Left hindlimb (tissue), 1 donor: Measurements from ENCODE around the gene ZGLP1.

ENCODE experiments used
- DNase-seq: peaks from one replicate; pipeline ENCODE4 v3.0.0-alpha.2; 2018

ZGLP1 gene

DNA sequence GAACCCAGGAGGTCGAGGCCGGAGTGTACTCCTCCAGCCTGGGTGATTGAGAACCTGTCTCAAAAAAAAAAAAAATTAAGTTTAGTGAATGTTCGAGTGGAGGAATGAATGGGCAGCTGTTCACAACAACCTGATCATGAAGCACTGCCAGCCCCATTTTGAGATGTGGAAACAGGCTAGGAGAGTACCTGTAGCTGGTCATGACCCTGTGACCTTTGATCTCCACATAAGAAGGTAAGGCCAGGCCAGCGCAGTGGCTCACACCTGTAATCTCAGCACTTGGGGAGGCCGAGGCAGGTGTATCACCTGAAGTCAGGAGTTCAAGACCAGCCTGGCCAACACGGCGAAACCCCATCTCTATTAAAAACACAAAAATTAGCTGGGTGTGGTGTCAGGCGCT is 16.1 kb upstream of the ZGLP1 start:
- DNase-seq = no peak

DNA sequence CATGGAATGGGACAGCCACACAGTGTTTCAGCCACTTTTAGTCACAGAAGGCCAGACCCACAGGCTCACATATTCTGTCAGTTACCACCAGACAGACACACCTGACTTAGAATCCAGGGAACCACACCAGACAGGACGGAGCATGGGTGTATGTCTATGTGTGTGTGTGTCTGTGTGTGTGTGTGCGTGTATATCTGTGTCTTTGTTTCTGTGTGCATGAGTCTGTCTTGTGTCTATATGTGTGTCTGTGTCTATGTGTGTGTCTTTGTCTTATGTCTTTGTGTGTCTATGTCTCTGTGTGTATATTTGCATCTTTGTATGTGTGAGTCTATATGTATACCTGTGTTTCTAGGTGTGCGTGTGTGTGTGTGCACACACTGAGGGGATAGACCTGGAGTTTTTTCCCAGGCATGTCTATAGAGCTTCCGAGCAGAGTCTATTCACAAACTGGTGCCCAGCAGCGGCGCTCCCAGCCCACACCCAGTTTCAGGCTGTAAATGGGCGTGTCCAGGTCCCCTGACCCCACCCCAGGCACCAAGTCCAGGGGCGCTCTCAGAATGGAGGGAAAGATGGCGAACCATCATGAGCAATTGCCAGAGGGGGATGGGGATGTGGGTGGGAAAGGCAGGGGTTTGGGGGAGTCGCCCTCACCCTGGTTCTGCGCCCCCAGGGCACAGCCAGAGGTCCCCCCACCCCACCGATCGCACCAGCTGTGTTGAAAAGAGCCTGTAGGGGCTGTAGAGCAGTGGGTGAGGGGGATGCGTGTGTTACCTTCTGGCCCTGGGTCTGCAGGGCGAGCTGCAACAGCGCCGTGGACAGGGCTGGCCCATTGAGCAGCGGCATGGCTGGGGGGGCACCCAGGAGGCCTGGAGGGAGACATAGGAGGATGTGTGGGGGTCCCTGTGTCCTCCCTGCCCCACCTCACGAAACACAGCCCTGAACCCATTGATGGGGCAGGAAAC is 12.5 kb upstream of the ZGLP1 start:
- DNase-seq = no peak

DNA sequence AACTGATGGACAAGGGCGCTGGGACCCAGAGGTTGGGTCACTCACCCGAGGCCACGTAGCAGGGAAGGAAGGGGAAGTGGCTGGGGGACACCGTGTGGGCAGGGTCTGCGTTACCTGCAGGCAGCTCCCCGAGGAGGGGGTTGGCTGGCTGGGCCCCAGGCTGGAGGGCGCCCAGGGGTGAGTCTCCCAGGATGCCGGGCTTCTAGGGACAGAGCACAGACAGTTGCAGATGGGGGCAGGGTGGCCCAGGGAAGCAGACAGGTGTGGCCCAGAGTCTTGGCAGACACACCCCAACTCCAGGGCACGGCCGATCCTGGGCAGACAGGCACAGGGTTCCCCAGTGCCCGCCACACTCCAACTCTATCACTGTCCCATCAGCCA is 11.8 kb upstream of the ZGLP1 start:
- no peak for DNase-seq

GRCh38 chr19:10320602-10321416 is 11.2 kb upstream of the ZGLP1 start:
- no peak for DNase-seq

DNA sequence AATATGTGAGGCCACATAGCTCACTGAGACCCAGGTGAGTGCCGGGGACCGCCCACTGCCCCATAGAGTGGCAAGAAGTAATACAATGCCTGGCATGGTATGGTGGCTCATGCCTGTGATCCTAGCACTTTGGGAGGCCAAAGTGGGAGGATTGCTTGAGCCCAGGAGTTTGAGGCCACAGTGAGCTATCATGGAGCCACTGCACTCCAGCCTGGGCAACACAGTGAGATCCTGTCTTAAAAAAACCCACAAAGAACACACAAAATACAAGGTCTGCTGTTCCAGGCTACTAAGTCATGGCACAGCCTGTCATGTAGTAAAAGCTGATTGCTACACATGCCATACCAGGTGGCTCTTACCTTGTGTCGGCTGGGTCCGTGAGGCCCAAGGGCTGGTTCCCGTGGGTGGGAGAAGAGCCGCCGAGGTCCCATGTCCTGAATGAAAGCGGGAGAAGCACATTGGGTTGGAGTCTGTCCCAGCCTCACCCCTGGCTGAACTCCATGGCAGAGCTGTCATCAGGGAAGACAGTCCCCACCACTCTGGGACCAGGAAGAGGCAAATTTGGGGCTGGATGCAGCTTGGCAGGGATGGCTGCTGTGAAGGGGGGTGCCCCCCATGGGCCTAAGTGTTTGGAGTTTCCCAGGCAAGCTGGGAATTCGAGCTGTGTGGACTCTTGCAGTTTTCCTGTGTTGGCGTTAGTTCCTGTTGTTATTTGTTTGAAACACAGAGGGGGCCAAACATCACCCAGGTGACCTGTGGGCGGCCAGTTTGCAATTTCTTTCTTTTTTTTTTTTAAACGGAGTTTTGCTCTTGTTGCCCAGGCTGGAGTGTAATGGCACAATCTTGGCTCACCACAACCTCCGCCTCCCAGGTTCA is 9.4 kb upstream of the ZGLP1 start:
- no peak for DNase-seq

DNA sequence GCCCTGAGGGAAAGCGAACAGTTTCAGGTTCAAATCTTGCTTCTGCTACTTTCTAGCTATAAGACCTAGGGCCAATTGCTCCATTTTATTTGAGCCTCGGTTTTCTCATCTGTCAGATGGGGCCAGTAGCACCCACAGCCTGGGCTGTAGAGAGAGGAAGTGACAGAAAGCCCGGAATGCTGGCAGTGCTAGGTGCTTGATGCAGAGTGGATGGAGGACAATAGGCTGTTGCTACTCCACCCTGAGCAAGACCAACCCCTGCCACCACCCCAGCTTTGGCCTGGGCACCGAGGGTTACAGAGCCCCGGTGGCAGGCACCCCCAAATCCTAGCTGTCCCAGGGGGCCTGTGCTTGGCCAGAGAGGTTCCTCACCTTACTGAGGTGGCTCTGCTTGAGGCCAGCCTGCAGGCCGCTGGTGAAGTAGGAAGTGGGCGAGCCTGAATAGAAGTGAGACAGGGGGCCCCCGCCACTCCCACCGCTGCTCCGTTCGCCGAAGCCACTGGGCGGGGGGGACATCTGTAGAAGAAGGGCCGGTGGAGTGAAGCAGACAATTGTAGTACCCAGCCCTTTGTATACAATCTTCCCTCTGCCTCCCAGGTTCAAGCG is 8.3 kb upstream of the ZGLP1 start:
- no peak for DNase-seq

DNA sequence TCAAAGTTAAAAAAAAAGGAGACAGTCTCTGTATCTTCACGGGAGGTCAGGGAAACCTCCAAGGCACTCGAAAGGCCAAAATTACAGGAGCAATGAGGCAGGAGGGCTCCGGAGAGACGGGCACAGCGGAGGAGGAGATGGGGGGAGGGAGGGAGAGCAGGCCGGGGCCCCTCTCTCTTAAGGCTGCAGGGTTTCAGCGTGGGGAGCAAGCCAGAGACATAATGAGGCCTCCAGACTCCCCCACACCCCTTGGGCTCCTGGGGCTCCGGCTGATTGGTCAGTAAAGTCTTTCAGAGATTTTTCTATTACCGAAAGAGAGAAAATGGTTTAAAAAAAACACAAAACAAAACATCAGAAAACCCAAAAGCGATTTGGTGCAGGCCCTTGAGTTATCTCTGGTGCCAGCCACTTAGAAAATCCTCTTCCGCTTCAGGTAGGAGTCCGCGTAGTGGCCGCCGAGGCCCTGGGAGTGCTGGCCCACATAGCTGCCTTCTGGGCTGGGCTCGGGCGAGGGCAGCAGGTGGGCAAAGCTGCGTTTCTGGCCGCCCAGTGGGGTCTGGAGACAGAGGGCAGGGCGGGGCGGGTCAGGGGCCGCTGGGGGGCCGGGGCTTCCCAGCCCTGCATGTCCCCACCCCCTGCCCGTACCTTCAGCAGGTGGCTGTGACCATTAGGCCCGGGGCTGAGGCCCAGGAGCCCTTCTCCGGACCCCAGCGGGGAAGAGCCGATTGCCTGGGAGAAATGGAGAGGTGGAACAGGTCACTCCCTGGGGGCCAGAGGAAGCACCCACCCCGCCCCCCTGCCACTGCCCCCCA is 7.6 kb upstream of the ZGLP1 start:
- no peak for DNase-seq

GRCh38 chr19:10316229-10317044 is 6.8 kb upstream of the ZGLP1 start:
- DNase-seq = no peak

GRCh38 chr19:10315335-10316214 is 6.0 kb upstream of the ZGLP1 start, which contains the start of gene FDX2:
Gene FDX2, minus strand, starts transcription at chr19:10316015. Its CDS starts 19 bp downstream, at chr19:10315996.
- peak; percentile 87 for DNase-seq

DNA sequence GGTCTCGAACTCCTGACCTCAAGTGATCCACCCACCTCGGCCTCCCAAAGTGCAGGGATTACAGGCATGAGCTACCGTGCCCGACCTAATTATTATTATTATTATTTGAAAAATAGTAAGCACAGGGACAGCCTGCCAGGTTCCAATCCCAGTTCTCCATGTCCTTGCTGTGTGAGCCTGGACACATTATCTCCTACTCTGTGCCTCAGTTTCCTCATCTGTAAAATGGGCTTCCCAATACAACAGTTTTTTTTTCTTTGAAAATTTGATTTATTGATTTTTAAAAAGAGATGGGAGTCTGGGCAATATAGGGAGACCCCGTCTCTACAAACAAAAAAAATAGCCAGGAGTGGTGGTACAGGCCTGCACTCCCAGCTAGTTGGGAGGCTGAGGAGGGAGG is 3.3 kb downstream of the ZGLP1 start:
- no peak for DNase-seq

GRCh38 chr19:10305139-10305806 is 4.3 kb downstream of the ZGLP1 start:
- no peak for DNase-seq

DNA sequence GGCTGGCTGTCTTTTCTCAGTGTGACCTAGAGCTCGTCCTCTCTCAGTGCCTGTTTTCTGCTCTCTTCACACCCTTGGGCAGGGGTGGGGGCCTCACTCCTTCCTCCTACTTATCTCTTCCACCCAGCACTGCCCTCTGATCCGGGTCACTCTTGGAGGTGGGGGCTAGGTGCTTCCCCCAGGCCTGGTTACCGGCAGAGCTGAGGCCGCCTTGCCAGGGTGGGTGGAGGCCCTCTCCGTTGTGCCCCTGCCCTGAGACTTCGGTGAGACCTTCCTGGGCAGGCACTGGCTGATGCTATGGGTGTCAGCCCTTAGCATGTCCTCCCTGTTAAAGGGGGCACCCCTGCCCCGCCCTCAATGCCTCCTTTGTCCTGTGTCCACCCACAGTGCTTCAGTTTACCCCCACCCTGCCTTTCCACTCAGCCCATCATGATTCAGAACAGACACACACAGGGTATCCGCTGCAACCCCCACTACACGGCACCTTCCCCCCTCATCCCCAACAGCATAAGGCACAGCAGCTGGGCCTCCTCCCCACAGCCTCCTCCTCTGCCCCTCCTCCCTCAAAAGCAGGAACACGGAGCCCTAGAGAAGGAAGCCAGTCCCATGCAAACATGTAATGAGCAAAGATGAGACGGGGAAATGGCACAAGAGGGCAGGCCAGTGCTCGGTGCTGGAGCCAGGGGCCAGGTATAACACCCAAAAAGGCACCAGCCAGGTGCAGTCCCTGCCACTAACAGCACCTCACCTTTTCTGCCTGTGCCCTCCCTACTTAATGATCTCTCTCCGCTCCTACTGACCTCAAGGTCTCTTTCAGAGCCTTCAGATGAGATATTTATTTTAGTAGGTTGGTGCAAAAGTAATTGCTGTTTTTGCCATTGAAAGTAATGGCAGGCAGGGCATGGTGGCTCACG is 9.8 kb downstream of the ZGLP1 start:
- no peak for DNase-seq

GRCh38 chr19:10295847-10296591 is 13.6 kb downstream of the ZGLP1 start:
- DNase-seq = no peak

DNA sequence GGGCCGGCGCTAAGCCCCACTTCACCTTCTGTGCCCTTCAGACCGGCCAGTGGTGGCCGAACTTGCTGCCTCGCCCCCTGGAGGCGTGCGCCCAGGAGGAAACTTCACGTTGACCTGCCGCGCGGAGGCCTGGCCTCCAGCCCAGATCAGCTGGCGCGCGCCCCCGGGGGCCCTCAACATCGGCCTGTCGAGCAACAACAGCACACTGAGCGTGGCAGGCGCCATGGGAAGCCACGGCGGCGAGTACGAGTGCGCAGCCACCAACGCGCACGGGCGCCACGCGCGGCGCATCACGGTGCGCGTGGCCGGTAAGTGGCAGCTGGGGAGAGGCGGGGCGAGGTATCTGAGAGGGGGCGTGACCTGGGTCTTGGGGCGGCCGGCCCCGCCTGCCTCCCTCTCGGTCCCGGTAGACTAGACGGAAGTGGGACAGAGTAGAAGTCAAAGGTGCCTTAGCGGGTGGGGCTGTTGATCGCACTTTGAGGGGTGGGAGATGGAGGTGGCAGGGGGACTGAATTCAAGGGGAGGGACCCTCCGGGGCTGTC is 14.2 kb downstream of the ZGLP1 start:
- DNase-seq = no peak

GRCh38 chr19:10294368-10294697 is 15.3 kb downstream of the ZGLP1 start:
- no peak for DNase-seq

GRCh38 chr19:10293637-10294367 is 15.8 kb downstream of the ZGLP1 start:
- DNase-seq = no peak
